GM10847 (cell line): Measurements from ENCODE around the gene GRHL3.

Experiments
- POLR2A ChIP-seq: IDR thresholded peaks from 2 replicates; pipeline ENCODE4 v1.6.1; 2011; ENCODE audit not compliant: insufficient read length; ENCODE audit errors: extremely low read depth

The GRHL3 gene

GRCh38 chr1:24345334-24345733, 26.2 kb downstream of the GRHL3 start:
- no peak for TF ChIP-seq POLR2A

GRCh38 chr1:24347159-24347934, 28.2 kb downstream of the GRHL3 start:
- no peak for TF ChIP-seq POLR2A

GRCh38 chr1:24348196-24348595, 29.0 kb downstream of the GRHL3 start:
- TF ChIP-seq POLR2A = no peak

- no peak for TF ChIP-seq POLR2A
Observed at GRCh38 chr1:24349891-24350290, 30.7 kb downstream of the GRHL3 start.

GRCh38 chr1:24351247-24351646, 32.1 kb downstream of the GRHL3 start:
- TF ChIP-seq POLR2A = no peak

- no peak for TF ChIP-seq POLR2A
Observed at GRCh38 chr1:24351918-24352627, 32.9 kb downstream of the GRHL3 start.

GRCh38 chr1:24353292-24353891, 34.2 kb downstream of the GRHL3 start:
- no peak for TF ChIP-seq POLR2A

- no peak for TF ChIP-seq POLR2A
Observed at GRCh38 chr1:24355466-24355865, 36.3 kb downstream of the GRHL3 start.

- no peak for TF ChIP-seq POLR2A
Observed at GRCh38 chr1:24357038-24357437, 37.9 kb downstream of the GRHL3 start.

GRCh38 chr1:24360681-24361080, 41.5 kb downstream of the GRHL3 start:
- TF ChIP-seq POLR2A = no peak

GRCh38 chr1:24361811-24362210, 42.7 kb downstream of the GRHL3 start:
- no peak for TF ChIP-seq POLR2A

GRCh38 chr1:24362396-24362795, 43.2 kb downstream of the GRHL3 start:
- no peak for TF ChIP-seq POLR2A

GRCh38 chr1:24362982-24363614, 43.9 kb downstream of the GRHL3 start:
- TF ChIP-seq POLR2A = no peak

- TF ChIP-seq POLR2A = no peak
Observed at GRCh38 chr1:24363994-24364393, 44.8 kb downstream of the GRHL3 start.

- no peak for TF ChIP-seq POLR2A
Observed at GRCh38 chr1:24364605-24364974, 45.4 kb downstream of the GRHL3 start.
